ENCODE results near the gene PCSK2. TPM values are rescaled to one million over a fixed set of nuclear protein-coding genes. Genes with fewer than 3 reads are reported as not detected.

The PCSK2 gene
- total RNA-seq, 1 experiment from 2014 or later, result not detected

DNA sequence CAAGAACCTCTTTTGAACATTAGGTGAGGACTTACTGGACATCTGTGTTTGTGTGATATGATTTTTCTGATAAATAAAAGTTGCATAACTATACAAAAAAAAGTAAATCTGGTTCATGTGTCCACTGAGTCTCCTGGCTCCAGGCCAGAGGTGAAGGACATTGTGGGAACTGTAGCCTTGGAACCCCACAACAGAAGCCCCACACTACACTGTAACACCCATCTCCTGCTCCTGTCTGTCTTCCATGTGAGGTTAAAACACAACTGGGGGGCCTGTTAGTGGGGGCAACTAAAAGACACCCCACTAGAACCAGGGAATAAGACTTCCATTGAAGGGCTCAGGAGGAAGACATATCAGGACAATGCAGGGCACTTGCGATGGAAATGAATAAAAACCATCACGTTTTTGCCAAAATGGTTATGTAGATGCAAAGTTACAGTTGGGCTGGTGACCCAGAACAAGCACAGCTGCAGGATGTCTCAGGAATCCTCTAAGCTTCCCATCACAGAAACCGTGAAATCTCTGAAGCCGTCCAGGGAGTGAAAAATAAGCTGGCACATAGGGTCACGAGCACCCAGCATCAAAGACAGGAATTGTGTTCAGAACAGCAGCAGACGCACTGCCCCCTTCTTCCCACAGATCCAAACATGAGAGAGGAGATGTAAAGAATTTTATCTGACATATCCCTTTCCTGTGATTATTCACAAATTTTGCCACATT, 36.7 kb upstream of the PCSK2 start:
- Histone ChIP-seq H3K9me3 (peaks cover 6% of the 10 kb centered on the region; the same call in 1 of the 2 replicates), H3K4me1 (no peaks in the 10 kb centered on the region), H3K36me3 (ENCODE audit: control insufficient read depth, insufficient read depth, low read length) (no peaks in the 10 kb centered on the region), H3K27me3 (replicated peaks; ENCODE audit: control insufficient read depth, insufficient read depth, low read length) (no peaks in the 10 kb centered on the region), H3K4me3 (ENCODE audit: low read depth, low read length) (no peak overlapping the region)
- POLR2A ChIA-PET, result no interaction called here
- Mint-ChIP-seq H3K27ac (ENCODE audit: unreplicated experiment) (no peak overlapping the region), H3K27me3 (ENCODE audit: insufficient read depth, unreplicated experiment) (peaks cover 17% of the 10 kb centered on the region), H3K9me3 (ENCODE audit: unreplicated experiment) (peaks cover 3% of the 10 kb centered on the region), H3K4me3 (ENCODE audit: unreplicated experiment) (no peak overlapping the region), H3K4me1 (ENCODE audit: low read depth, unreplicated experiment) (no peaks in the 10 kb centered on the region), H3K36me3 (ENCODE audit: insufficient read depth, unreplicated experiment) (no peaks in the 10 kb centered on the region)
- no peak for DNase-seq
- TF ChIP-seq, protein P1, sequence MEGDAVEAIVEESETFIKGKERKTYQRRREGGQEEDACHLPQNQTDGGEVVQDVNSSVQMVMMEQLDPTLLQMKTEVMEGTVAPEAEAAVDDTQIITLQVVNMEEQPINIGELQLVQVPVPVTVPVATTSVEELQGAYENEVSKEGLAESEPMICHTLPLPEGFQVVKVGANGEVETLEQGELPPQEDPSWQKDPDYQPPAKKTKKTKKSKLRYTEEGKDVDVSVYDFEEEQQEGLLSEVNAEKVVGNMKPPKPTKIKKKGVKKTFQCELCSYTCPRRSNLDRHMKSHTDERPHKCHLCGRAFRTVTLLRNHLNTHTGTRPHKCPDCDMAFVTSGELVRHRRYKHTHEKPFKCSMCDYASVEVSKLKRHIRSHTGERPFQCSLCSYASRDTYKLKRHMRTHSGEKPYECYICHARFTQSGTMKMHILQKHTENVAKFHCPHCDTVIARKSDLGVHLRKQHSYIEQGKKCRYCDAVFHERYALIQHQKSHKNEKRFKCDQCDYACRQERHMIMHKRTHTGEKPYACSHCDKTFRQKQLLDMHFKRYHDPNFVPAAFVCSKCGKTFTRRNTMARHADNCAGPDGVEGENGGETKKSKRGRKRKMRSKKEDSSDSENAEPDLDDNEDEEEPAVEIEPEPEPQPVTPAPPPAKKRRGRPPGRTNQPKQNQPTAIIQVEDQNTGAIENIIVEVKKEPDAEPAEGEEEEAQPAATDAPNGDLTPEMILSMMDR (IDR thresholded peaks at IDR 0.05; ENCODE audit: insufficient read depth in 1 of 2, low read depth in 1 of 2, low read length in 1 of 2, severe bottlenecking in 1 of 2, unreplicated experiment in 1 of 2), result no peak
- intact Hi-C loops (cut with micrococcal nuclease; ENCODE audit: unreplicated experiment), result no loop called here
- no TSS peak for BruUV-seq (replicated peaks)
- CTCF ChIA-PET, result no interaction called here

DNA sequence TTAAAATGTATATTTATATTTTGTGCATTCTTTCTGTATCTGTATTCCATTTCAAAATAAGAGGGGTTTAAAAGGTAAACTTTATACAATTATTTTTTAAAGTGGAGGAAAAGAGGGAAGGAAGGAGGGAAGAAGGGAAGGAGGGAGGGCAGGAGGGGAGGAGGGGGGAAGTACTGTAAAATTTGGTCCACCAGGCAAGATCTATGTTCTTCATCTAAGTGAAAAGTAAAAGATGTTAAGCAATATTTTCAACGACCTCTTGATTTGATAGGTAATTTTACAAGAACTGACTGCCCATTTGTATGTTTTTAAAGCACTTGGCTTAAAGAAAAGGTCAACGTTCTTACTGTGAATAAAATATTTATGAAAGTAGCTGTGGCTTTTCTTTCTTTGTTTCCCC, 29.8 kb upstream of the PCSK2 start:
- no peaks in the 10 kb centered on the region for H3K36me3 ChIP-seq (ENCODE audit: control insufficient read depth, insufficient read depth, low read length)
- POLR2A ChIA-PET, result no interaction called here
- Mint-ChIP-seq H3K27me3 (ENCODE audit: insufficient read depth, unreplicated experiment) (peaks cover 29% of the 10 kb centered on the region), H3K27ac (ENCODE audit: unreplicated experiment) (no peak overlapping the region), H3K4me3 (ENCODE audit: unreplicated experiment) (no peak overlapping the region), H3K4me1 (ENCODE audit: low read depth, unreplicated experiment) (no peaks in the 10 kb centered on the region), H3K36me3 (ENCODE audit: insufficient read depth, unreplicated experiment) (no peaks in the 10 kb centered on the region), H3K9me3 (ENCODE audit: unreplicated experiment) (no peaks in the 10 kb centered on the region)
- intact Hi-C loops (cut with micrococcal nuclease; ENCODE audit: unreplicated experiment), result no loop called here
- H3K9me3 ChIP-seq, result no peaks in the 10 kb centered on the region
- no peaks in the 10 kb centered on the region for H3K27me3 ChIP-seq (replicated peaks; ENCODE audit: control insufficient read depth, insufficient read depth, low read length)
- no peak overlapping the region for H3K4me3 ChIP-seq (ENCODE audit: low read depth, low read length)
- BruUV-seq (replicated peaks), result no TSS peak
- no peak for DNase-seq
- CTCF ChIA-PET, result no interaction called here
- no peaks in the 10 kb centered on the region for H3K4me1 ChIP-seq
- TF ChIP-seq, protein P1 (IDR thresholded peaks at IDR 0.05; ENCODE audit: insufficient read depth in 1 of 2, low read depth in 1 of 2, low read length in 1 of 2, severe bottlenecking in 1 of 2, unreplicated experiment in 1 of 2), result no peak

DNA sequence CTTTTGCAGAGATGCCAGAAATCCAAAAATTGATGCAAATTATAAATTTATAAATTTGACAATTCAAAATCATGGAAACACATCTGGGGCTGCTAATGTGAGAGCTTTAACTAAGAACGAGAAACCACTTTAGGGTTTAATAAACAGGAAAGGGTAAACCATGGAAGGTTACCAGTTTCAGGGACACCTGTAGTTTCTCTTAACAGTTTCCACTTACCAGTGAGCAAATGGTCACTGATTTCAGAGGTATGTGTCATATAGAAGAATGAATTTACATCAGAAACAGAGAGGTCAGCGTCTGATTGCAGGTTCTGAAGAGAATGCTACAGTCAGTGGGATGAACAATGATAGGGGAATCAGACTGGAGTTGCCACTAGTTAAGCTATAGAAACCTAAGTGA, 24.8 kb upstream of the PCSK2 start:
- no peaks in the 10 kb centered on the region for H3K4me1 Mint-ChIP-seq (ENCODE audit: low read depth, unreplicated experiment)
- CTCF ChIA-PET, result no interaction called here
- H3K36me3 ChIP-seq (ENCODE audit: control insufficient read depth, insufficient read depth, low read length), result no peaks in the 10 kb centered on the region
- POLR2A ChIA-PET, result no interaction called here
- H3K27me3 ChIP-seq (replicated peaks; ENCODE audit: control insufficient read depth, insufficient read depth, low read length), result no peaks in the 10 kb centered on the region; the same call in 1 of the 2 replicates
- TF ChIP-seq, protein P1 (IDR thresholded peaks at IDR 0.05; ENCODE audit: insufficient read depth in 1 of 2, low read depth in 1 of 2, low read length in 1 of 2, severe bottlenecking in 1 of 2, unreplicated experiment in 1 of 2), result no peak
- BruUV-seq (replicated peaks), result no TSS peak
- no peaks in the 10 kb centered on the region for H3K9me3 ChIP-seq
- no peak for DNase-seq
- H3K4me3 ChIP-seq (ENCODE audit: low read depth, low read length), result no peak overlapping the region
- no peaks in the 10 kb centered on the region for H3K4me1 ChIP-seq
- no peaks in the 10 kb centered on the region for H3K36me3 Mint-ChIP-seq (ENCODE audit: insufficient read depth, unreplicated experiment)
- no peak overlapping the region for H3K4me3 Mint-ChIP-seq (ENCODE audit: unreplicated experiment)
- no peak overlapping the region for H3K27ac Mint-ChIP-seq (ENCODE audit: unreplicated experiment)
- intact Hi-C loops (cut with micrococcal nuclease; ENCODE audit: unreplicated experiment), result no loop called here
- no peaks in the 10 kb centered on the region for H3K9me3 Mint-ChIP-seq (ENCODE audit: unreplicated experiment)
- H3K27me3 Mint-ChIP-seq (ENCODE audit: insufficient read depth, unreplicated experiment), result peaks cover 32% of the 10 kb centered on the region
